ENCODE measurements around the gene DNER. TPM values are rescaled to one million over a fixed set of nuclear protein-coding genes. Genes with fewer than 3 reads are reported as not detected.

The DNER gene
- total and polyA plus RNA-seq, 4 donors, result 0.01 TPM; not detected in 3

GRCh38 chr2:229553091-229553490 is 161.3 kb downstream of the DNER start:
- WGBS, result 87% methylated on average over 1 of the region's 1 CpG
- Histone ChIP-seq H3K9me3 (ENCODE audit: control insufficient read depth in 4 of 4, low read length in 3 of 4) (no peaks in the 10 kb centered on the region), H3K27ac (ENCODE audit: low read depth in 1 of 2, low read length in 2 of 2) (no peak overlapping the region), H3K36me3 (ENCODE audit: control insufficient read depth in 4 of 4, insufficient read depth in 3 of 4, low read depth in 1 of 4, low read length in 3 of 4) (no peaks in the 10 kb centered on the region), H3K9ac (ENCODE audit: low read depth in 1 of 2, low read length in 2 of 2) (no peak overlapping the region), H3K4me3 (ENCODE audit: low read depth in 1 of 3, low read length in 3 of 3) (no peak overlapping the region), H3K4me1 (ENCODE audit: control insufficient read depth in 4 of 4, insufficient read depth in 4 of 4, low read length in 3 of 4) (no peaks in the 10 kb centered on the region), H3K27me3 (ENCODE audit: control insufficient read depth in 4 of 4, insufficient read depth in 4 of 4, low read length in 3 of 4) (peaks cover 0 to 3% (median 0%) of the 10 kb centered on the region in 4 donors)
- DNase-seq (ENCODE audit: low spot score), result no peak
- no peak for TF ChIP-seq NR2F2 (IDR thresholded peaks at IDR 0.05)
- TF ChIP-seq JUND (IDR thresholded peaks at IDR 0.05), result no peak
- TF ChIP-seq CTCF (IDR thresholded peaks at IDR 0.05; ENCODE audit: low read depth, low read length, missing input control), result no peak
- TF ChIP-seq MAX (IDR thresholded peaks at IDR 0.05), result no peak
- no peak for TF ChIP-seq FOXA2 (IDR thresholded peaks at IDR 0.05)
- no peak for TF ChIP-seq TAF1 (conservative IDR thresholded peaks at IDR 0.05)
- TF ChIP-seq ZBTB33 (IDR thresholded peaks at IDR 0.05), result no peak
- TF ChIP-seq HNF4A (conservative IDR thresholded peaks at IDR 0.05), result no peak
- no peak for TF ChIP-seq RXRA (IDR thresholded peaks at IDR 0.05)
- TF ChIP-seq HNF4G (IDR thresholded peaks at IDR 0.05), result no peak
- TF ChIP-seq FOXA1 (IDR thresholded peaks at IDR 0.05), result no peak
- no peak for TF ChIP-seq SP1 (IDR thresholded peaks at IDR 0.05)
- no peak for TF ChIP-seq RAD21 (IDR thresholded peaks at IDR 0.05)

DNA sequence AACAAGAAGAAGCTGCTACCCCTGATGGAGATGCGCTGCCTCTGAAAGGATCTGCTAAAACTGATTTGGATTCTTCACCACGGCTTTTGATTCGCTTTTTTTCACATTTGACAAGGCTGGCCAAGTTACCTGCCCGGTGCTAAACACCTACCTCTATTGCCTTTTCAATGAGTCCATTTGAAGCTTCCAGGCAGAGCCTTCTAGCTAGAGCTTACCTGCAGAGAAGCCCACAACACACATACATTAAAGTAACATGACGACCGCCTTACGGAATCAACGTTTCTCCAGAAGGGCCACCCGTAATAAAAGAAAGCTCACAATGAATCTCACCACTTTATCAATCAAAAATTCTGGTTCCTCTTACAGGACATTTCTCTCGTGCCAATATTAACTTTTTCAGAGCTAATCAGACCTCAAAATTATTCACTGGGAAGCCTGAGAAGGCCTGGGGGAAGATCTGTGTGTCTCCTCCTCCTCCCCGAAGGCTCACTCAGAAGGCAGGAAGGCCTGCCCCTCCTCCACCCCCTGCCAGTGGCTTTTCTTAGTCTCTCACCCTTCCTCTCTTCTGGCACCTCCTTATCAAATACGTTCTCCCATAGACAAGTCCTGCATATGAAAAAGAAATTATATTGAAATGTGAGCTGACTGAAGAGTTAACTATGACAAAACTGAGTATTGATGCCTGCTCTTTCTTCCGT is 171.0 kb downstream of the DNER start:
- WGBS, result 70% methylated on average over 13 of the region's 13 CpGs
- Histone ChIP-seq H3K9ac (ENCODE audit: low read depth in 1 of 2, low read length in 2 of 2) (no peak overlapping the region), H3K9me3 (ENCODE audit: control insufficient read depth in 4 of 4, low read length in 3 of 4) (no peaks in the 10 kb centered on the region), H3K27me3 (ENCODE audit: control insufficient read depth in 4 of 4, insufficient read depth in 4 of 4, low read length in 3 of 4) (no peaks in the 10 kb centered on the region), H3K4me1 (ENCODE audit: control insufficient read depth in 4 of 4, insufficient read depth in 4 of 4, low read length in 3 of 4) (no peaks in the 10 kb centered on the region), H3K4me3 (ENCODE audit: low read depth in 1 of 3, low read length in 3 of 3) (no peak overlapping the region), H3K36me3 (ENCODE audit: control insufficient read depth in 4 of 4, insufficient read depth in 3 of 4, low read depth in 1 of 4, low read length in 3 of 4) (no peaks in the 10 kb centered on the region), H3K27ac (ENCODE audit: low read depth in 1 of 2, low read length in 2 of 2) (no peak overlapping the region)
- no peak for DNase-seq (ENCODE audit: low spot score)
- TF ChIP-seq FOXA2 (IDR thresholded peaks at IDR 0.05) (no peak), YY1 (IDR thresholded peaks at IDR 0.05) (no peak), HNF4A (conservative IDR thresholded peaks at IDR 0.05) (no peak), SP1 (IDR thresholded peaks at IDR 0.05) (no peak), ATF3 (IDR thresholded peaks at IDR 0.05) (no peak), RAD21 (IDR thresholded peaks at IDR 0.05) (no peak), TAF1 (conservative IDR thresholded peaks at IDR 0.05) (no peak), REST (IDR thresholded peaks at IDR 0.05) (no peak), CTCF (IDR thresholded peaks at IDR 0.05; ENCODE audit: low read depth, low read length, missing input control) (no peak)
